Skeletal muscle tissue (tissue), 4 donors: ENCODE results near the gene TNFRSF6B. TPM values are rescaled to one million over a fixed set of nuclear protein-coding genes. Genes with fewer than 3 reads are reported as not detected.
"Not testable (repeated sequence)": the region's sequence is repeated elsewhere in the genome, so short reads cannot be mapped to it uniquely, and the experiment has no call there.

Source experiments
- H3K27ac ChIP-seq: one replicate; pipeline ENCODE4 v1.7.0; 2013; ENCODE audit warnings: mild to moderate bottlenecking, low read depth, low read length, inconsistent platforms
- H3K27me3 ChIP-seq, 3 donors: one replicate each; pipeline ENCODE4 v1.7.0; 2013; ENCODE audit warnings: low read length in 3 of 3; ENCODE audit not compliant: control insufficient read depth in 3 of 3, insufficient read depth in 3 of 3
- H3K36me3 ChIP-seq, 3 donors: one replicate each; pipeline ENCODE4 v1.7.0; 2013; ENCODE audit warnings: low read length in 3 of 3; ENCODE audit not compliant: control insufficient read depth in 3 of 3, insufficient read depth in 3 of 3
- H3K4me1 ChIP-seq, 3 donors: one replicate each; pipeline ENCODE4 v1.7.0; 2013; ENCODE audit warnings: low read length in 3 of 3, mild to moderate bottlenecking in 3 of 3; ENCODE audit not compliant: control insufficient read depth in 3 of 3, insufficient read depth in 3 of 3
- H3K4me3 ChIP-seq, 3 donors: one replicate each; pipeline ENCODE4 v1.7.0; 2013; ENCODE audit warnings: low read length in 3 of 3
- H3K9ac ChIP-seq, 3 donors: one replicate each; pipeline ENCODE4 v1.7.0; 2013; ENCODE audit warnings: low read length in 3 of 3, mild to moderate bottlenecking in 3 of 3, moderate library complexity in 2 of 3, low read depth in 1 of 3
- H3K9me3 ChIP-seq, 3 donors: one replicate each; pipeline ENCODE4 v1.7.0; 2013; ENCODE audit warnings: low read length in 3 of 3; ENCODE audit not compliant: control insufficient read depth in 3 of 3
- total RNA-seq: library from RNA; depleted of rRNA; stranded (reverse); fragments of >200 nt; gene quantifications from one replicate; pipeline ENCODE4 v1.2.3, GENCODE V29; 2014
- donor health status: Osteomylitis.

TNFRSF6B gene
- not detected for total RNA-seq

- peak within 1 kb of the TSS in 2 of 3 donors; percentile 32 to 62 for H3K9ac ChIP-seq
- peaks cover 9 to 17% (median 14%) of the 10 kb centered on the region in 3 donors for H3K36me3 ChIP-seq
- H3K9me3 ChIP-seq = no peaks in the 10 kb centered on the region
- H3K4me1 ChIP-seq = peaks cover 32 to 45% (median 41%) of the 10 kb centered on the region in 3 donors
- peak within 1 kb of the TSS; percentile 5 for H3K27ac ChIP-seq
- no peaks in the 10 kb centered on the region for H3K27me3 ChIP-seq
- H3K4me3 ChIP-seq = peak within 1 kb of the TSS in 2 of 3 donors; percentile 27 to 41
Observed at GRCh38 chr20:63696628-63697356, at the start of gene TNFRSF6B. Gene TNFRSF6B (plus strand): TSS chr20:63696652. CDS start chr20:63696768, 116 bp downstream.

GRCh38 chr20:63648190-63648589, 48.3 kb upstream of the TNFRSF6B start:
- Histone ChIP-seq H3K9ac (no peak overlapping the region), H3K9me3 (no peaks in the 10 kb centered on the region), H3K27me3 (peaks cover 13 to 33% (median 17%) of the 10 kb centered on the region in 3 donors), H3K4me1 (peaks cover 4 to 13% (median 10%) of the 10 kb centered on the region in 3 donors), H3K27ac (no peak overlapping the region), H3K36me3 (no peaks in the 10 kb centered on the region), H3K4me3 (no peak overlapping the region)

- Histone ChIP-seq H3K27ac (no peak overlapping the region), H3K4me3 (no peak overlapping the region), H3K27me3 (peaks cover 13 to 33% (median 17%) of the 10 kb centered on the region in 3 donors), H3K9ac (no peak overlapping the region), H3K4me1 (peaks cover 9 to 18% (median 10%) of the 10 kb centered on the region in 3 donors), H3K9me3 (no peaks in the 10 kb centered on the region), H3K36me3 (no peaks in the 10 kb centered on the region)
Observed at GRCh38 chr20:63648895-63649589, 47.4 kb upstream of the TNFRSF6B start.

GRCh38 chr20:63650486-63650885, 46.0 kb upstream of the TNFRSF6B start:
- H3K36me3 ChIP-seq, H3K27ac ChIP-seq, H3K4me3 ChIP-seq, H3K9me3 ChIP-seq, H3K9ac ChIP-seq: not testable (repeated sequence)
- Histone ChIP-seq H3K4me1 (peaks cover 9 to 19% (median 12%) of the 10 kb centered on the region in 3 donors), H3K27me3 (peaks cover 16 to 30% (median 17%) of the 10 kb centered on the region in 3 donors)

GRCh38 chr20:63651942-63652191, 44.6 kb upstream of the TNFRSF6B start:
- peaks cover 9 to 20% (median 15%) of the 10 kb centered on the region in 3 donors for H3K4me1 ChIP-seq
- H3K9me3 ChIP-seq = no peaks in the 10 kb centered on the region
- peaks cover 13 to 26% (median 16%) of the 10 kb centered on the region in 3 donors for H3K27me3 ChIP-seq
- peak overlapping the region in 1 of 3 donors; percentile 46 for H3K4me3 ChIP-seq
- no peaks in the 10 kb centered on the region for H3K36me3 ChIP-seq
- H3K9ac ChIP-seq = no peak overlapping the region
- H3K27ac ChIP-seq = no peak overlapping the region

GRCh38 chr20:63652192-63652980, 44.1 kb upstream of the TNFRSF6B start:
- no peaks in the 10 kb centered on the region for H3K9me3 ChIP-seq
- H3K27me3 ChIP-seq = peaks cover 13 to 26% (median 16%) of the 10 kb centered on the region in 3 donors
- H3K27ac ChIP-seq = no peak overlapping the region
- H3K36me3 ChIP-seq = no peaks in the 10 kb centered on the region
- peaks cover 14 to 26% (median 19%) of the 10 kb centered on the region in 3 donors for H3K4me1 ChIP-seq
- peak overlapping the region in 2 of 3 donors; percentile 41 to 46 for H3K4me3 ChIP-seq
- peak overlapping the region in 1 of 3 donors; percentile 40 for H3K9ac ChIP-seq

GRCh38 chr20:63653041-63653973, 43.1 kb upstream of the TNFRSF6B start, which contains the start of gene STMN3:
Gene STMN3 (minus strand): TSS chr20:63653424. CDS start chr20:63653345, 79 bp downstream.
- H3K9ac ChIP-seq = peak within 1 kb of the TSS in 1 of 3 donors; percentile 50
- peaks cover 19 to 35% (median 26%) of the 10 kb centered on the region in 3 donors for H3K4me1 ChIP-seq
- peaks cover 13 to 23% (median 16%) of the 10 kb centered on the region in 3 donors for H3K27me3 ChIP-seq
- no peaks in the 10 kb centered on the region for H3K9me3 ChIP-seq
- H3K4me3 ChIP-seq = peak within 1 kb of the TSS in 2 of 3 donors; percentile 41 to 46
- H3K36me3 ChIP-seq = no peaks in the 10 kb centered on the region
- H3K27ac ChIP-seq = peak within 1 kb of the TSS; percentile 44

- H3K4me3 ChIP-seq = no peak overlapping the region
- peak overlapping the region; percentile 44 for H3K27ac ChIP-seq
- peaks cover 13 to 23% (median 16%) of the 10 kb centered on the region in 3 donors for H3K27me3 ChIP-seq
- H3K4me1 ChIP-seq = peaks cover 25 to 42% (median 29%) of the 10 kb centered on the region in 3 donors
- H3K9ac ChIP-seq = peak overlapping the region in 1 of 3 donors; percentile 50
- no peaks in the 10 kb centered on the region for H3K36me3 ChIP-seq
- H3K9me3 ChIP-seq = no peaks in the 10 kb centered on the region
Observed at GRCh38 chr20:63653974-63654668, 42.3 kb upstream of the TNFRSF6B start.
